ENCODE measurements around the gene MEGF8. TPM values are rescaled to one million over a fixed set of nuclear protein-coding genes. Genes with fewer than 3 reads are reported as not detected.

The MEGF8 gene
- total and polyA plus RNA-seq, 2 donors (not counting 3 experiments of a cell fraction or from before 2014, with no cell fraction given), result 20.6 to 39.6 TPM

DNA sequence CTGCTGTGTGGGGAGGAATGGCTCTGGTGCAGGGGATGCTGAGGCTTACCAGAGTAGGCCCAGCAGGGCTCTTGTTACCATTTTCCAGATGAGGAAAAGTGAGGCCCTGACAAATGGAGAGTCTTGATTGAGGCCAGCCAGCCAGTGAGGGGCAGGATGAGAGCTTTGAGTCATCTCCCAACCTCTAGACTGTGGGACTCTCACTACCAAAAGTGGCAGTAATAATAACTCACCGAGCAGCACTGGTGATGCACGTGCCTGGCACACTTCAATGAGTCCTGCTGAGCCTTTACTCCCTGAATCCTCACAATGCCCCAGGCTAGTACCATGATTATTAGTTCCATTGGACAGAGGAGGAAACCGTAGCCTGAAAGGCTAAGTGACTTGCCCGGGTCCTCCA, 48.6 kb upstream of the MEGF8 start:
- Histone ChIP-seq H2AFZ (ENCODE audit: low read depth, low read length) (no peak overlapping the region), H3K9me3 (replicated peaks; ENCODE audit: control insufficient read depth, insufficient read depth, low read length) (no peaks in the 10 kb centered on the region), H3K27ac (ENCODE audit: insufficient read depth, low read depth, low read length) (no peak overlapping the region), H3K27me3 (ENCODE audit: control insufficient read depth in 2 of 2, insufficient read depth in 2 of 2, low read length in 2 of 2) (no peaks in the 10 kb centered on the region), H3K4me2 (ENCODE audit: insufficient read depth, low read length) (no peak overlapping the region), H3K9ac (replicated peaks; ENCODE audit: extremely low read depth, insufficient read depth, low read length) (no peak overlapping the region), H3K4me1 (ENCODE audit: control insufficient read depth, extremely low read depth, insufficient read depth, low read length) (peaks cover 37% of the 10 kb centered on the region), H3K9me1 (replicated peaks; ENCODE audit: control insufficient read depth, extremely low read depth, insufficient read depth, low read length) (no peaks in the 10 kb centered on the region), H3K79me2 (ENCODE audit: control insufficient read depth, insufficient read depth, low read length) (peaks cover 29% of the 10 kb centered on the region), H3K36me3 (ENCODE audit: control insufficient read depth in 2 of 2, extremely low read depth in 1 of 2, insufficient read depth in 2 of 2, low read length in 2 of 2) (peaks cover 12 to 27% of the 10 kb centered on the region in 2 experiments), H3K4me3 (replicated peaks in 1 of 3; ENCODE audit: insufficient read depth in 1 of 3, low read depth in 1 of 3, low read length in 3 of 3) (no peak overlapping the region), H4K20me1 (replicated peaks; ENCODE audit: control insufficient read depth, extremely low read depth, insufficient read depth, low read length) (no peaks in the 10 kb centered on the region)
- FAIRE-seq (no peak), DNase-seq (ENCODE audit: low read depth, low spot score) (no peak)
- ChIA-PET POLR2A (interaction anchor here (1.4 kb wide), 1 partner anchor 26 kb away, joined by 4 read pairs; no protein-coding TSS in a partner anchor), CTCF (interaction anchor here (1.2 to 7.4 kb wide), 2 partner anchors 20 to 30 kb away, joined by 4 to 365 read pairs; partner anchors contain the start of gene GSK3A)
- dilution Hi-C loops (cut with MboI; ENCODE audit: extremely low pct_ligation_motif_present, low sequenced_read_pairs), result no loop called here
- intact Hi-C loops (cut with micrococcal nuclease), result no loop called here
- BruUV-seq (replicated peaks), result no TSS peak
- no peak for TF ChIP-seq FOS (IDR thresholded peaks at IDR 0.05; ENCODE audit: borderline replicate concordance, insufficient read depth, low read length)
- no peak for TF ChIP-seq POLR2AphosphoS5 (IDR thresholded peaks at IDR 0.05; ENCODE audit: insufficient read depth, low read depth, low read length)
- TF ChIP-seq, protein P1, sequence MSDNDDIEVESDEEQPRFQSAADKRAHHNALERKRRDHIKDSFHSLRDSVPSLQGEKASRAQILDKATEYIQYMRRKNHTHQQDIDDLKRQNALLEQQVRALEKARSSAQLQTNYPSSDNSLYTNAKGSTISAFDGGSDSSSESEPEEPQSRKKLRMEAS (IDR thresholded peaks at IDR 0.05; ENCODE audit: insufficient read depth, insufficient read length), result no peak
- no peak for TF ChIP-seq POLR2A (IDR thresholded peaks at IDR 0.05; ENCODE audit: low read depth, low read length)
- TF ChIP-seq EZH2 (IDR thresholded peaks at IDR 0.05; ENCODE audit: borderline replicate concordance, low read depth, low read length, severe bottlenecking), result no peak

DNA sequence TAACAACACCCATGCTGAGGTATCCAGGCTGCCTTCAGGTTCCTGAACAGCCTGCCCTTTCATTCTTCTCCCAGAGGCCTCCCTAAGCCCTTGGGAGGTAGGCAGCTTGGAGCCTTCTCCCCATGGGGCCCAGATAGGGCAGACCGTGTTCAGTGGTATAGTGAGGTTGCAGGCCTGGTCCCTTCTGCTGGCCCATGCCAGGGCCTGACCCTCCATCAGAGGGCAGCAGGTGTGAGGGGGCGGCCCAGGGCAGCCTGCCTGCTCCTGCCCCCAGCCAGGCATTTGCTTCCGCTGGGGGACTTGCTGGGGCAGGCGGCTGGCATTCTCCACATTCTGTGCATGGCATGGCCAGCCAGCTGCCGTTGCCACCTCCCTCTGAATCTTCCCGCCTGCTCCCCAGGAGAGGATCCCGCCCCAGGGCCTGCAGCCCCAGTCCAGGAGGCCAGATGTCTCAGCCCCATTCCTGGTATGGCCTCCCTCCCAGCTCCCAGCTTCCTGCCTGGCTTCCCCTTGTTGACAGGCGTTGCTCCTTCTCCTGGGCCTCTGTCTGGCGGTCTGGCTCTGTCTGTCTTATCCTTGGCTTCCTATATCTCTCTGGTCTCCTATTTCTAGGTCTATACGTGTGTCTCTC, 47.5 kb upstream of the MEGF8 start:
- Histone ChIP-seq H3K9me1 (replicated peaks; ENCODE audit: control insufficient read depth, extremely low read depth, insufficient read depth, low read length) (no peaks in the 10 kb centered on the region), H3K4me2 (ENCODE audit: insufficient read depth, low read length) (peak overlapping the region; percentile 13), H3K36me3 (ENCODE audit: control insufficient read depth in 2 of 2, extremely low read depth in 1 of 2, insufficient read depth in 2 of 2, low read length in 2 of 2) (peaks cover 7 to 18% of the 10 kb centered on the region in 2 experiments), H3K79me2 (ENCODE audit: control insufficient read depth, insufficient read depth, low read length) (peaks cover 25% of the 10 kb centered on the region), H3K27me3 (ENCODE audit: control insufficient read depth in 2 of 2, insufficient read depth in 2 of 2, low read length in 2 of 2) (no peaks in the 10 kb centered on the region), H2AFZ (ENCODE audit: low read depth, low read length) (no peak overlapping the region), H3K4me1 (ENCODE audit: control insufficient read depth, extremely low read depth, insufficient read depth, low read length) (peaks cover 47% of the 10 kb centered on the region), H3K4me3 (replicated peaks in 1 of 3; ENCODE audit: insufficient read depth in 1 of 3, low read depth in 1 of 3, low read length in 3 of 3) (no peak overlapping the region), H4K20me1 (replicated peaks; ENCODE audit: control insufficient read depth, extremely low read depth, insufficient read depth, low read length) (no peaks in the 10 kb centered on the region), H3K9ac (replicated peaks; ENCODE audit: extremely low read depth, insufficient read depth, low read length) (no peak overlapping the region), H3K9me3 (replicated peaks; ENCODE audit: control insufficient read depth, insufficient read depth, low read length) (no peaks in the 10 kb centered on the region), H3K27ac (ENCODE audit: insufficient read depth, low read depth, low read length) (peak overlapping the region; percentile 64)
- CTCF ChIA-PET, result interaction anchor here (1.2 to 7.4 kb wide), 5 partner anchors 17 to 165 kb away, joined by 4 to 365 read pairs (median 8); partner anchors contain the start of genes ERF and GSK3A
- BruUV-seq (replicated peaks), result no TSS peak
- intact Hi-C loops (cut with micrococcal nuclease), result no loop called here
- peak; percentile 71 for DNase-seq (ENCODE audit: low read depth, low spot score)
- dilution Hi-C loops (cut with MboI; ENCODE audit: extremely low pct_ligation_motif_present, low sequenced_read_pairs), result no loop called here
- POLR2A ChIA-PET, result interaction anchor here (1.4 to 1.6 kb wide), 2 partner anchors 27 to 35 kb away, joined by 4 to 7 read pairs; no protein-coding TSS in a partner anchor
- TF ChIP-seq POLR2A (IDR thresholded peaks at IDR 0.05; ENCODE audit: low read depth, low read length) (peak; percentile 15), EZH2 (IDR thresholded peaks at IDR 0.05; ENCODE audit: borderline replicate concordance, low read depth, low read length, severe bottlenecking) (no peak)
- TF ChIP-seq, protein P1 (IDR thresholded peaks at IDR 0.05; ENCODE audit: insufficient read depth, insufficient read length), result no peak
- FAIRE-seq, result peak; percentile 73

All from endothelial cell of umbilical vein (primary cell).